DOHH2 (cell line): ENCODE measurements around the gene AGAP3.

Experiments used
- EZH2phosphoT487 ChIP-seq: fragments of 200-600 bp; sonication (generic); IDR thresholded peaks from 2 replicates; pipeline ENCODE4 v1.6.1; 2017; ENCODE audit warnings: borderline replicate concordance, mild to moderate bottlenecking, antibody characterized with exemption, low read length, moderate library complexity, mixed read lengths
- TF ChIP-seq, protein P1 (sequence below): fragments of 200-600 bp; sonication (generic); IDR thresholded peaks from one replicate; pipeline ENCODE4 v1.5.1; 2014; ENCODE audit warnings: antibody characterized with exemption, mild to moderate bottlenecking, low read depth, low read length; ENCODE audit not compliant: poor library complexity, severe bottlenecking

DNA sequence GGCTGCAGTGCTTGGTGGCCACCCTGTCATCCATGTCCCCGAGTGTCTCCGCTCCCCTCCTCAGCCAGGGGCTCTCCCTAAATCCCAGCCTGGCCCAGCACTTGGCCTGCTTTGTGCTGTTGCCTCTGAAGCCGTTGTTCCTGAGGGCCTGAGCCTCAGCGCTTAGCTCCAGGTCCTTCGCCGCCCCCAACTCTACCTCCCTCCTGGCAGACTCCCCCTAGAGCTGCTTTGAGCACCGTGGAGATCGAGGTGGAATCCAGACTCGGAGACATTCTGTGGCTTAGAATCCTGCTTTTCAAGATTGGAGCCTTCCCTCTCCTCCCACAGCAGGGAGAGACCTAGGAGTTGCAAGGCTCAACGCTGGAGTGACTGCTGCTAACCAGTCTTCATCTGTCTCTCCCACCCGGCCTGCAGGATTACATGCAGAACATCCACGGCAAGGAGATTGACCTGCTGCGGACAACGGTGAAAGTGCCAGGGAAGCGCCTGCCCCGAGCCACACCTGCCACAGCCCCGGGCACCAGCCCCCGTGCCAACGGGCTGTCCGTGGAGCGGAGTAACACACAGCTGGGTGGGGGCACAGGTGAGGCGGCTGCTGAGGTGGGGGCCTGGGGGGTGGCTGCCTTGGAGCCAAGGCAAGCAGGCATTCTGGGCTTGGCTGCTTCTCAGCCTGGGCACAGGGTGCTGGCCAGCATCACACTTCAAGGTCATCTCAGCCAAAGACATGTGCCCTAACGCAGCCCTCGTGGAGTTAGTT lies 47.9 kb downstream of the AGAP3 start:
- TF ChIP-seq, protein P1, sequence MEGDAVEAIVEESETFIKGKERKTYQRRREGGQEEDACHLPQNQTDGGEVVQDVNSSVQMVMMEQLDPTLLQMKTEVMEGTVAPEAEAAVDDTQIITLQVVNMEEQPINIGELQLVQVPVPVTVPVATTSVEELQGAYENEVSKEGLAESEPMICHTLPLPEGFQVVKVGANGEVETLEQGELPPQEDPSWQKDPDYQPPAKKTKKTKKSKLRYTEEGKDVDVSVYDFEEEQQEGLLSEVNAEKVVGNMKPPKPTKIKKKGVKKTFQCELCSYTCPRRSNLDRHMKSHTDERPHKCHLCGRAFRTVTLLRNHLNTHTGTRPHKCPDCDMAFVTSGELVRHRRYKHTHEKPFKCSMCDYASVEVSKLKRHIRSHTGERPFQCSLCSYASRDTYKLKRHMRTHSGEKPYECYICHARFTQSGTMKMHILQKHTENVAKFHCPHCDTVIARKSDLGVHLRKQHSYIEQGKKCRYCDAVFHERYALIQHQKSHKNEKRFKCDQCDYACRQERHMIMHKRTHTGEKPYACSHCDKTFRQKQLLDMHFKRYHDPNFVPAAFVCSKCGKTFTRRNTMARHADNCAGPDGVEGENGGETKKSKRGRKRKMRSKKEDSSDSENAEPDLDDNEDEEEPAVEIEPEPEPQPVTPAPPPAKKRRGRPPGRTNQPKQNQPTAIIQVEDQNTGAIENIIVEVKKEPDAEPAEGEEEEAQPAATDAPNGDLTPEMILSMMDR = no peak
- TF ChIP-seq EZH2phosphoT487 = no peak
